Mesenchymal stem cell (in vitro differentiated cells and primary cell): ENCODE measurements around the gene RND3.

Experiments used
- DNase-seq: peaks from one replicate; pipeline ENCODE4 v3.0.0-alpha.2; 2013
- H2AFZ ChIP-seq: one replicate; pipeline ENCODE4 v1.6.1; 2013; ENCODE audit warnings: low read depth, mild to moderate bottlenecking, control low read depth, inconsistent platforms, low read length, moderate library complexity
- H2AK5ac ChIP-seq: 2 replicates; pipeline ENCODE4 v1.6.1; 2013; ENCODE audit warnings: low read length, moderate library complexity, mild to moderate bottlenecking, inconsistent platforms; ENCODE audit not compliant: severe bottlenecking
- H2BK120ac ChIP-seq: one replicate; pipeline ENCODE4 v1.6.1; 2013; ENCODE audit warnings: low read depth, mild to moderate bottlenecking, inconsistent platforms, low read length, moderate library complexity
- H2BK12ac ChIP-seq, 2 experiments: one replicate each; pipeline ENCODE4 v1.6.1; 2013; ENCODE audit warnings: inconsistent platforms in 2 of 2, low read length in 2 of 2, mild to moderate bottlenecking in 2 of 2, moderate library complexity in 2 of 2, control low read depth in 1 of 2
- H2BK15ac ChIP-seq: one replicate; pipeline ENCODE4 v1.6.1; 2013; ENCODE audit warnings: mild to moderate bottlenecking, low read depth, inconsistent platforms; ENCODE audit not compliant: poor library complexity, severe bottlenecking
- H2BK5ac ChIP-seq: 2 replicates; pipeline ENCODE4 v1.6.1; 2013; ENCODE audit warnings: low read depth, mild to moderate bottlenecking, low read length, control low read depth, inconsistent platforms; ENCODE audit not compliant: poor library complexity, severe bottlenecking
- H3K14ac ChIP-seq, 2 experiments: one replicate each; pipeline ENCODE4 v1.6.1; 2013; ENCODE audit warnings: inconsistent platforms in 2 of 2, low read length in 2 of 2, control low read depth in 1 of 2, mild to moderate bottlenecking in 1 of 2, moderate library complexity in 1 of 2
- H3K18ac ChIP-seq, 2 experiments: one replicate each; pipeline ENCODE4 v1.6.1; 2013; ENCODE audit warnings: inconsistent platforms in 2 of 2, low read length in 2 of 2, control low read depth in 1 of 2, low read depth in 1 of 2, mild to moderate bottlenecking in 1 of 2
- H3K23ac ChIP-seq, 2 experiments: one replicate each; pipeline ENCODE4 v1.6.1; 2013; ENCODE audit warnings: inconsistent platforms in 2 of 2, low read length in 2 of 2, mild to moderate bottlenecking in 2 of 2, moderate library complexity in 2 of 2, control low read depth in 1 of 2
- H3K27ac ChIP-seq: 2 replicates; pipeline ENCODE4 v1.5.1; 2013; ENCODE audit warnings: mild to moderate bottlenecking, moderate library complexity, low read length, control low read depth, inconsistent platforms; ENCODE audit not compliant: poor library complexity, severe bottlenecking
- H3K27me3 ChIP-seq, 2 experiments: 2 replicates each; pipeline versions ENCODE4 v1.6.1 to v1.7.0; 2013; ENCODE audit warnings: low read length in 2 of 2, mild to moderate bottlenecking in 2 of 2, moderate library complexity in 2 of 2, control low read depth in 1 of 2, inconsistent platforms in 1 of 2; ENCODE audit not compliant: control insufficient read depth in 1 of 2, insufficient read depth in 1 of 2
- H3K36me3 ChIP-seq, 2 experiments: 2 replicates each; pipeline versions ENCODE4 v1.6.1 to v1.7.0; 2013; ENCODE audit warnings: low read length in 2 of 2, control low read depth in 1 of 2, inconsistent platforms in 1 of 2, low read depth in 1 of 2, mild to moderate bottlenecking in 1 of 2; ENCODE audit not compliant: insufficient read depth in 2 of 2, control insufficient read depth in 1 of 2
- H3K4ac ChIP-seq, 2 experiments: one replicate each; pipeline ENCODE4 v1.6.1; 2013; ENCODE audit warnings: inconsistent platforms in 2 of 2, low read length in 2 of 2, mild to moderate bottlenecking in 2 of 2, moderate library complexity in 2 of 2, control low read depth in 1 of 2, low read depth in 1 of 2
- H3K4me1 ChIP-seq: 2 replicates; pipeline ENCODE4 v1.6.1; 2013; ENCODE audit warnings: low read depth, low read length, control low read depth; ENCODE audit not compliant: control insufficient read depth, insufficient read depth
- H3K4me2 ChIP-seq: 2 replicates; pipeline ENCODE4 v1.6.1; 2013; ENCODE audit warnings: low read length, mild to moderate bottlenecking, inconsistent platforms; ENCODE audit not compliant: poor library complexity, severe bottlenecking
- H3K4me3 ChIP-seq, 2 experiments: 2 replicates each; pipeline versions ENCODE4 v1.5.1 to v1.7.0; 2013; ENCODE audit warnings: low read length in 2 of 2, mild to moderate bottlenecking in 2 of 2, control low read depth in 1 of 2, low read depth in 1 of 2; ENCODE audit not compliant: insufficient read depth in 1 of 2
- H3K79me1 ChIP-seq: replicated peaks from 2 replicates; pipeline ENCODE4 v1.6.1; 2013; ENCODE audit warnings: mild to moderate bottlenecking, control low read depth, low read length, inconsistent platforms; ENCODE audit not compliant: poor library complexity, severe bottlenecking
- H3K9ac ChIP-seq: 2 replicates; pipeline ENCODE4 v1.7.0; 2013; ENCODE audit warnings: mild to moderate bottlenecking, low read length, moderate library complexity
- H3K9me3 ChIP-seq: 2 replicates; pipeline ENCODE4 v1.7.0; 2013; ENCODE audit warnings: mild to moderate bottlenecking, low read length; ENCODE audit not compliant: control insufficient read depth
- H4K8ac ChIP-seq: one replicate; pipeline ENCODE4 v1.6.1; 2013; ENCODE audit warnings: inconsistent platforms, mild to moderate bottlenecking, low read length, moderate library complexity
- H4K91ac ChIP-seq: one replicate; pipeline ENCODE4 v1.6.1; 2013; ENCODE audit warnings: mild to moderate bottlenecking, low read length, inconsistent platforms
- WGBS: methylation state at CpG from one replicate; pipeline ENCODE4 v1.1.7; 2013; ENCODE audit warnings: mixed read lengths; 5-methylcytosine and 5-hydroxymethylcytosine counted together

The RND3 gene

DNA sequence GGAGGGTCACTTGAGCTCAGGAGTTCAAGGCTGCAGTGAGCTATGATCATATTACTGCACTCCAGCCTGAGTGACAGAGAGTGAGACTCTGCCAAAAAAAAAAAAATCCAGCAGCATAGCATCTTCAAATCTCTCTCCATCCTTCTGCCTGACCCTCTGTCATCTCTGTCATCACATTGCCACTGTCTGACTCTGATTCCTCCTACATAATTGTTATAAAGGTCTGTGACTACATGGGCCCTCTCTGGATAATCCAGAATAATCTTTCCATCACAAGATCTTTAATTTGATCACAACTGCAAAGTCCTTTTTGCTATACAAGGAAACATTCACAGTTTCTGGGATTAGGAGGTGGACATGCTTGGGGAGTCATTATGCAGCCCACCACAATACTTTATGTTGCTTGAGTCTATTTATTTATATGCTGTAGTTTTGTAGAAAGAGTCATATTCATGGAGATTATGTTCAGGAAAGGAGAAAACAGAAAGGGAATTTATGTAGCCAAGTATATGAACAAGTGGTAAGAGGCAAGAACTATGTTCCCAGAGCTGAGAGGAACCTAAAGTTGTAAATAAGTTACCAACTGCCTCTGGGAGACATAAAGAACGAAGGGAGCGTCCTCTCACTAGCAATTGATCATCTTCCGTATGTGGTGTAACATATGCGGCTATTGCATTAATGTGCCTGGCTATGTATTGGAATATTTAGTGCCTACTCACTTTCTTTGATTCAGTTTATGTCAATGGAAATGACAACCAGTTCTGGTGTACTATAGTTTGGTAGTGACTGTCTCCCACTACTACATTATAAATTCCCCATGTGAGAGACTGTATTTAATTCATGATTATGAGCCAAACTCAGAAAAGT lies 21.5 kb downstream of the RND3 start:
- Histone ChIP-seq H3K14ac (no peak overlapping the region), H4K8ac (no peak overlapping the region), H3K4me1 (peaks cover 2% of the 10 kb centered on the region), H3K4ac (no peak overlapping the region), H2BK15ac (no peak overlapping the region), H3K23ac (no peak overlapping the region), H3K27me3 (no peaks in the 10 kb centered on the region), H2AK5ac (peak overlapping the region; percentile 51), H3K18ac (no peak overlapping the region), H3K27ac (peak overlapping the region; percentile 67), H3K4me3 (no peak overlapping the region), H3K9ac (peak overlapping the region; percentile 100), H2BK120ac (no peak overlapping the region), H2BK5ac (no peak overlapping the region), H3K36me3 (peaks cover 7 to 36% of the 10 kb centered on the region in 2 experiments), H3K79me1 (no peaks in the 10 kb centered on the region), H2BK12ac (peak overlapping the region in 1 of 2 experiments; percentile 24), H2AFZ (no peak overlapping the region), H3K9me3 (no peaks in the 10 kb centered on the region), H3K4me2 (no peak overlapping the region), H4K91ac (no peak overlapping the region)
- WGBS, result 92% methylated on average over 4 of the region's 4 CpGs
- peak; percentile 42 for DNase-seq

DNA sequence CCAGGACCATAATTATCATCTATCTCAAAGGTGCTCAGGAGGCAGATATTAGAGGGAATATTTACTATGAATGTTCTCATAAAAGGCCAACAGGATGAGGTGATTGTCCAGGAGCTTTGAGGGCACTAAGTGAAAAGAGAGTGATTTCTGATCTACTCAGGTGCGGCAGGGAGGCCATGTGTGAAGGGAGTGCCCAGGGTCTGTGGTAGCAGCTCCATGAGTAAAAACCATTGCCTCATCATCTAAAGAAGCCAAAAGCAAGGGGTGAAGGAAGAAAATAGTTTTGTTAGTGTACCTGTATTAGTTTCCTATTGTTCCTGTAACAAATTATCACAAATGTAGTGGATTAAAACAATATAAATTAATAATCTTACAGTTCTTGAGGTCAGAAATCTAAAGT lies 22.5 kb downstream of the RND3 start:
- no peak overlapping the region for H3K4ac ChIP-seq
- H3K79me1 ChIP-seq, result no peaks in the 10 kb centered on the region
- no peak overlapping the region for H3K14ac ChIP-seq
- no peaks in the 10 kb centered on the region for H3K9me3 ChIP-seq
- no peak overlapping the region for H4K91ac ChIP-seq
- no peak overlapping the region for H2BK5ac ChIP-seq
- no peak overlapping the region for H3K4me2 ChIP-seq
- H3K4me3 ChIP-seq, result no peak overlapping the region
- H3K9ac ChIP-seq, result no peak overlapping the region
- no peaks in the 10 kb centered on the region for H3K27me3 ChIP-seq
- H3K23ac ChIP-seq, result no peak overlapping the region
- H4K8ac ChIP-seq, result no peak overlapping the region
- H2BK12ac ChIP-seq, result no peak overlapping the region
- no peak overlapping the region for H2AFZ ChIP-seq
- H2AK5ac ChIP-seq, result no peak overlapping the region
- no peak overlapping the region for H3K18ac ChIP-seq
- no peak for DNase-seq
- WGBS, result 100% methylated on average over 1 of the region's 1 CpG
- H3K36me3 ChIP-seq, result peaks cover 3 to 27% of the 10 kb centered on the region in 2 experiments
- no peak overlapping the region for H2BK120ac ChIP-seq
- H2BK15ac ChIP-seq, result no peak overlapping the region
- H3K27ac ChIP-seq, result no peak overlapping the region
- peaks cover 2% of the 10 kb centered on the region for H3K4me1 ChIP-seq

DNA sequence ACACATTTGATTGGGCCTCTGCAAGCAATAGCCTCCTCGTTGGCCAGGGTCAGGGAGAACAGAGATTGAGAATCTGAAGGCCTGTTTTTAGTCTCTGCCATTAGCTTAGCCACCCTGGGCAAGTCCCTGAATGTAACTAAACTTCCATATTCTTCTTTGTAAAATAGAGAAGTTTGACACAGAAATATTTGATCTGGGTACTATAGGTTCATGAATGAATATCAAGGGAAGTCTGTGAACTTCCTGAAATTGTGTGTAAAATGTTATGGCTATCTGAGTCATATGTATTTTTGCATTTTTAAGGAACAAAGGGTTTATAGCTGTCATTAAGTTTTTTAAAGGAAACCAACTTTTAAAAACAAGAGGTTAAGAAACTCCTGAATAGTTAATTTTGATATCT lies 23.2 kb downstream of the RND3 start:
- Histone ChIP-seq H3K79me1 (no peaks in the 10 kb centered on the region), H4K91ac (no peak overlapping the region), H2AFZ (no peak overlapping the region), H2BK15ac (no peak overlapping the region), H3K23ac (no peak overlapping the region), H3K36me3 (peaks cover 0 to 20% of the 10 kb centered on the region in 2 experiments), H2BK12ac (no peak overlapping the region), H3K18ac (no peak overlapping the region), H3K9me3 (no peaks in the 10 kb centered on the region), H3K4me1 (peaks cover 2% of the 10 kb centered on the region), H4K8ac (no peak overlapping the region), H3K14ac (no peak overlapping the region), H3K27me3 (no peaks in the 10 kb centered on the region), H3K4me2 (no peak overlapping the region), H3K27ac (no peak overlapping the region), H3K9ac (no peak overlapping the region), H3K4me3 (no peak overlapping the region), H2AK5ac (no peak overlapping the region), H2BK120ac (no peak overlapping the region), H2BK5ac (no peak overlapping the region), H3K4ac (no peak overlapping the region)
- no CpG with 5 or more reads among the region's 1 CpG for WGBS
- DNase-seq, result no peak

DNA sequence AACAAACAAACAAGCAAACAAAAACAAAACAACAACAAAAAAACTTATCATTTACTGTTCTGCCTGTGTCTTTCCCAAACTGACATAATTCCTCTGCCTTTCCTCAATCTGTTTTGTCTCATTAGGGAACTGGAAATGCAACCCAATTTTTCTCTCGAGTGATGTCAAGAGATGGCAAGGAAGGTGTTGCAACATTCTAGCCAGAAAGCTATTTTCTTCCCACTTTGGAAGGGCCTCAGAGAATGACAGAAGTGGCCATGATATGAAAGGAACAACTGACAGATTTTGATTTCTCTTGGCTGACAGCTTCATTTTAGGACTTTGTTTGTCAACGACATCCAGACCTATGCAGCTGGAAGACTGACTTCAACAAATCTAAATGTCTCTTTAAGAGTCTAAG lies 24.7 kb downstream of the RND3 start:
- Histone ChIP-seq H2AK5ac (no peak overlapping the region), H2BK5ac (no peak overlapping the region), H2AFZ (no peak overlapping the region), H3K18ac (no peak overlapping the region), H2BK12ac (no peak overlapping the region), H2BK15ac (no peak overlapping the region), H4K8ac (no peak overlapping the region), H3K9me3 (no peaks in the 10 kb centered on the region), H3K9ac (no peak overlapping the region), H3K36me3 (peaks cover 0 to 5% of the 10 kb centered on the region in 2 experiments), H3K4ac (no peak overlapping the region), H3K79me1 (no peaks in the 10 kb centered on the region), H4K91ac (no peak overlapping the region), H3K27ac (no peak overlapping the region), H3K4me1 (peaks cover 2% of the 10 kb centered on the region), H2BK120ac (no peak overlapping the region), H3K4me2 (no peak overlapping the region), H3K23ac (no peak overlapping the region), H3K14ac (no peak overlapping the region), H3K27me3 (no peaks in the 10 kb centered on the region), H3K4me3 (no peak overlapping the region)
- WGBS, result 98% methylated on average over 2 of the region's 2 CpGs
- DNase-seq, result no peak
